Type B pancreatic cell (in vitro differentiated cells): ENCODE results near the gene IL1RAPL2. TPM values are rescaled to one million over a fixed set of nuclear protein-coding genes. Genes with fewer than 3 reads are reported as not detected.

Experiments
- DNase-seq: peaks from one replicate; pipeline ENCODE4 v3.0.0; 2021; ENCODE audit warnings: mixed read lengths; ENCODE audit not compliant: unreplicated experiment; ENCODE audit errors: extremely low spot score
- H3K27ac Mint-ChIP-seq: 2 replicates; pipeline ENCODE4 v1.8.0; 2021; ENCODE audit warnings: mild to moderate bottlenecking, mixed read lengths
- H3K27me3 Mint-ChIP-seq: 2 replicates; pipeline ENCODE4 v1.8.0; 2021; ENCODE audit warnings: mixed read lengths
- H3K36me3 Mint-ChIP-seq: 2 replicates; pipeline ENCODE4 v1.8.0; 2021; ENCODE audit warnings: mixed read lengths
- H3K4me1 Mint-ChIP-seq: one replicate; pipeline ENCODE4 v1.8.0; 2021; ENCODE audit warnings: mixed read lengths; ENCODE audit not compliant: unreplicated experiment
- H3K4me3 Mint-ChIP-seq: 2 replicates; pipeline ENCODE4 v1.8.0; 2021; ENCODE audit warnings: mild to moderate bottlenecking, mixed read lengths
- H3K9me3 Mint-ChIP-seq: 2 replicates; pipeline ENCODE4 v1.8.0; 2021; ENCODE audit warnings: mixed read lengths
- total RNA-seq: library from RNA; stranded (reverse); gene quantifications from 2 replicates; pipeline ENCODE4 v1.2.1, GENCODE V29; 2021; ENCODE audit warnings: low replicate concordance
- TF ChIP-seq, protein P1 (sequence below): fragments of 200-600 bp; sonication (generic); conservative IDR thresholded peaks from 2 replicates; pipeline ENCODE4 v1.5.0; 2021; ENCODE audit warnings: antibody characterized with exemption, mild to moderate bottlenecking

The IL1RAPL2 gene
- total RNA-seq, 1 donor from 2014 or later: 4.5 TPM

DNA sequence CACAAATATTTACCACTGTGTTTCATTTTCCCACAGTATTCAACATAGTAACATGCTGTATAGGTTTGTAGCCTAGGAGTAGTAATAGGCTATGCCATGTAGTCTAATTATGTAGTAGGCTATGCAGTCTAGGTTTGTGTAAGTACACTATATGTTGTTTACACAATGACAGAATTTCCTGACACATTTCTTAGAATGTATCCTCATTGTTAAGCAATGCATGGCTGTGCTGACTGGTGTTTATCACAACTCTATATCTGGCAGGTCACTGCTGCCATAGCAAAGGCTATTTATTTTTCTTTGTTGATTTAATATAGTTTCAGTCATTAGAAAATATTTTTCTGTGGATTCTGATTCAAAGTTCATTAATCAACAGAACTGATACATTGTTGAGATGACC, 762.8 kb downstream of the IL1RAPL2 start:
- Mint-ChIP-seq H3K36me3 (no peaks in the 10 kb centered on the region), H3K4me3 (no peak overlapping the region), H3K9me3 (no peaks in the 10 kb centered on the region), H3K27ac (no peak overlapping the region), H3K4me1 (peaks cover 4% of the 10 kb centered on the region), H3K27me3 (no peaks in the 10 kb centered on the region)
- no peak for DNase-seq
- TF ChIP-seq, protein P1, sequence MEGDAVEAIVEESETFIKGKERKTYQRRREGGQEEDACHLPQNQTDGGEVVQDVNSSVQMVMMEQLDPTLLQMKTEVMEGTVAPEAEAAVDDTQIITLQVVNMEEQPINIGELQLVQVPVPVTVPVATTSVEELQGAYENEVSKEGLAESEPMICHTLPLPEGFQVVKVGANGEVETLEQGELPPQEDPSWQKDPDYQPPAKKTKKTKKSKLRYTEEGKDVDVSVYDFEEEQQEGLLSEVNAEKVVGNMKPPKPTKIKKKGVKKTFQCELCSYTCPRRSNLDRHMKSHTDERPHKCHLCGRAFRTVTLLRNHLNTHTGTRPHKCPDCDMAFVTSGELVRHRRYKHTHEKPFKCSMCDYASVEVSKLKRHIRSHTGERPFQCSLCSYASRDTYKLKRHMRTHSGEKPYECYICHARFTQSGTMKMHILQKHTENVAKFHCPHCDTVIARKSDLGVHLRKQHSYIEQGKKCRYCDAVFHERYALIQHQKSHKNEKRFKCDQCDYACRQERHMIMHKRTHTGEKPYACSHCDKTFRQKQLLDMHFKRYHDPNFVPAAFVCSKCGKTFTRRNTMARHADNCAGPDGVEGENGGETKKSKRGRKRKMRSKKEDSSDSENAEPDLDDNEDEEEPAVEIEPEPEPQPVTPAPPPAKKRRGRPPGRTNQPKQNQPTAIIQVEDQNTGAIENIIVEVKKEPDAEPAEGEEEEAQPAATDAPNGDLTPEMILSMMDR: no peak

- H3K27ac Mint-ChIP-seq: no peak overlapping the region
- no peaks in the 10 kb centered on the region for H3K36me3 Mint-ChIP-seq
- TF ChIP-seq, protein P1: no peak
- H3K4me3 Mint-ChIP-seq: no peak overlapping the region
- no peaks in the 10 kb centered on the region for H3K4me1 Mint-ChIP-seq
- H3K27me3 Mint-ChIP-seq: no peaks in the 10 kb centered on the region
- no peak for DNase-seq
- no peaks in the 10 kb centered on the region for H3K9me3 Mint-ChIP-seq
Measured at GRCh38 chrX:105331244-105331643, 765.2 kb downstream of the IL1RAPL2 start.

- Mint-ChIP-seq H3K4me3 (no peak overlapping the region), H3K4me1 (no peaks in the 10 kb centered on the region)
- no peak for DNase-seq
Measured at GRCh38 chrX:105347373-105347772, 781.4 kb downstream of the IL1RAPL2 start.

GRCh38 chrX:105349476-105349875, 783.5 kb downstream of the IL1RAPL2 start:
- no peaks in the 10 kb centered on the region for H3K27me3 Mint-ChIP-seq
- no peak for DNase-seq
- TF ChIP-seq, protein P1: no peak
- H3K4me1 Mint-ChIP-seq: no peaks in the 10 kb centered on the region
- no peak overlapping the region for H3K27ac Mint-ChIP-seq
- H3K4me3 Mint-ChIP-seq: no peak overlapping the region
- no peaks in the 10 kb centered on the region for H3K36me3 Mint-ChIP-seq
- H3K9me3 Mint-ChIP-seq: no peaks in the 10 kb centered on the region

More at GRCh38 chrX:105347373-105347772, 781.4 kb downstream of the IL1RAPL2 start:
- Mint-ChIP-seq H3K36me3 (no peaks in the 10 kb centered on the region), H3K27ac (no peak overlapping the region), H3K27me3 (no peaks in the 10 kb centered on the region), H3K9me3 (no peaks in the 10 kb centered on the region)
- TF ChIP-seq, protein P1: no peak

DNA sequence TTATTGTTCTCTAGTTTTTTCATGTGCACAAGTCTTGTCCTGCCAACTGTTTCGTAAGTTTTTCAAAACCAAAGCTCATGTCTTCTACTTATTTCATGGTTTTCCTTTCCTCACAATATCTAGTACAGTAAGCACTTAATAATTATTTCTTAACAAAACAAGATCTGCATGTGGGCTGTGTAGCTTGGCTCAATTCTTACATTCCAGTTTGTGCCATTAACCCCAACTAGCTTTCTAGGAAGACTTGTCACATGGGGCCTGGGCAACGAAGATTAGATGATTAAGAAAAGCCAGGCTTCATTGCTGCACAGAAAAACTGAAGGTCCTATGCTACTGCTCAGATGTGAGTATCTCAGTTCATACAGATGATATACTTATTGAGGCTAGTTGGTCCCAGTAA, 809.8 kb downstream of the IL1RAPL2 start:
- Mint-ChIP-seq H3K4me1 (no peaks in the 10 kb centered on the region), H3K9me3 (no peaks in the 10 kb centered on the region), H3K36me3 (no peaks in the 10 kb centered on the region), H3K27ac (no peak overlapping the region), H3K27me3 (no peaks in the 10 kb centered on the region), H3K4me3 (no peak overlapping the region)
- DNase-seq: no peak
- TF ChIP-seq, protein P1: no peak

DNA sequence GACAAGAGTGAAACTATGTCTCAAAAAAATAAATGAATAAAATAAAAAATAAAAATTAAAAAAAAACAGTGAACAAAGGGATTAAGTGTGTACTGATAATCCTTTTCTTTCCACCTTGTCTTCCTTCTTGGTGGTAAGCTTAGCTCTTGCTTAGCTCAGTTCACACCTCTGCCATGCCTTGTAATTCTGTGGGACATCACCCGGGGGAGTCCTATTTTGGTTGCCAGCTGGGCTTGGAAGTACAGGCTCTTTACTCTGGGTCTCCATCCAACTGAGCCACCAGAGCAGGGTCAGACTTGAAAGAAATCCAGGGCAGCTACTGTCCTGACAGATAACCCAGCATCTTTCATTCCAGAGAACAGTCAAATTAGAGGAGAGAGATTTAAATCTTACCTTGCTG, 858.7 kb downstream of the IL1RAPL2 start:
- H3K27me3 Mint-ChIP-seq: no peaks in the 10 kb centered on the region
- TF ChIP-seq, protein P1: no peak
- peaks cover 3% of the 10 kb centered on the region for H3K9me3 Mint-ChIP-seq
- DNase-seq: no peak
- H3K36me3 Mint-ChIP-seq: no peaks in the 10 kb centered on the region
- no peak overlapping the region for H3K27ac Mint-ChIP-seq
- no peak overlapping the region for H3K4me3 Mint-ChIP-seq
- no peaks in the 10 kb centered on the region for H3K4me1 Mint-ChIP-seq
